Pancreas (tissue), 10 donors: ENCODE data around the gene TACC3. TPM values are rescaled to one million over a fixed set of nuclear protein-coding genes. Genes with fewer than 3 reads are reported as not detected.

ENCODE experiments used
- ATAC-seq, 4 donors: fragments of 200-7000 bp; cut with Tn5 transposase; one replicate each; pipeline versions ENCODE4 v1.8.0 to v1.9.1; 2020; ENCODE audit warnings: mild to moderate bottlenecking in 4 of 4, moderate library complexity in 4 of 4
- DNase-seq, 6 donors: peaks; one replicate each; pipeline ENCODE4 v3.0.0-alpha.2; 2020
- FAIRE-seq: peaks from 2 replicates; lab custom pipeline; 2012; peaks lifted over from hg19 to GRCh38; lab: Jason Lieb, UNC
- H3K27ac ChIP-seq, 4 donors: fragments of 200-600 bp; sonication (generic); 1 replicate in 3 of 4; 2 replicates in 1 of 4; pipeline versions ENCODE4 v1.5.0 to v1.8.0; 2020
- H3K27me3 ChIP-seq, 4 donors: fragments of 200-600 bp; one replicate each; pipeline ENCODE4 v1.8.0; 2021
- H3K36me3 ChIP-seq, 3 donors: fragments of 200-600 bp; sonication (generic) in 1 of 3; one replicate each; pipeline versions ENCODE4 v1.5.0 to v1.8.0; 2020 to 2021
- H3K4me1 ChIP-seq, 3 donors: fragments of 200-600 bp; one replicate each; pipeline ENCODE4 v1.8.0; 2021
- H3K4me3 ChIP-seq, 4 donors: fragments of 200-600 bp; sonication (generic) in 2 of 4; one replicate each; pipeline versions ENCODE4 v1.5.0 to v1.8.0; 2020 to 2021
- H3K9me3 ChIP-seq, 4 donors: fragments of 200-600 bp; one replicate each; pipeline ENCODE4 v1.8.0; 2021
- WGBS, 2 donors: extraction: QIAGEN DNeasy Blood & Tissue Kit; methylation state at CpG; one replicate each; pipeline ENCODE4 v1.1.7; 2013; 5-methylcytosine and 5-hydroxymethylcytosine counted together
- intact Hi-C, 3 donors: fragments of 100-400 bp; cut with DNase I; formaldehyde crosslinking; loops; one replicate each; pipeline versions ENCODE4 v1.11.1 to v1.14.2; 2022
- polyA plus RNA-seq, 2 donors: library from polyadenylated mRNA; stranded (reverse); fragments of 200-250 nt; gene quantifications; one replicate each; pipeline ENCODE4 v1.2.3, GENCODE V29; 2013
- total RNA-seq, 6 donors: library from RNA; stranded (reverse); fragmentation: NEBNext Ultra II Directional in 4 of 6; extraction: Animal tissue kit (Norgen Biotek cat#: 25700) in 4 of 6; gene quantifications; one replicate each; pipeline versions ENCODE4 v1.2.1 to v1.2.4, GENCODE V29; 2021 to 2023
- TF ChIP-seq, protein P1 (sequence below), 4 donors: fragments of 200-600 bp; sonication (generic) in 3 of 4; IDR thresholded peaks; one replicate each; pipeline versions ENCODE4 v1.5.0 to v1.8.0; 2021; ENCODE audit warnings: antibody characterized with exemption in 4 of 4
- donor health status: healthy with polysubstance abuse.
- donor health status: DM: no; HTN: no; CAD: no; lungs with moderate emphysema.
- donor health status: DM: no; HTN: no; CAD: no.
- donor health status: control.
- donor health status: control.
- donor health status: Bipolar disorder and iron deficiency.
- donor health status: DM: yes; HTN: yes; CAD: no.
- donor health status: DM: no; HTN: no; CAD: no.
- donor health status: DM: no; HTN: no; CAD: no.
- donor health status: DM: yes; HTN: yes; CAD: no.

TACC3 gene
- total and polyA plus RNA-seq, 8 donors = 0.97 to 4.8 (median 3.3) TPM

DNA sequence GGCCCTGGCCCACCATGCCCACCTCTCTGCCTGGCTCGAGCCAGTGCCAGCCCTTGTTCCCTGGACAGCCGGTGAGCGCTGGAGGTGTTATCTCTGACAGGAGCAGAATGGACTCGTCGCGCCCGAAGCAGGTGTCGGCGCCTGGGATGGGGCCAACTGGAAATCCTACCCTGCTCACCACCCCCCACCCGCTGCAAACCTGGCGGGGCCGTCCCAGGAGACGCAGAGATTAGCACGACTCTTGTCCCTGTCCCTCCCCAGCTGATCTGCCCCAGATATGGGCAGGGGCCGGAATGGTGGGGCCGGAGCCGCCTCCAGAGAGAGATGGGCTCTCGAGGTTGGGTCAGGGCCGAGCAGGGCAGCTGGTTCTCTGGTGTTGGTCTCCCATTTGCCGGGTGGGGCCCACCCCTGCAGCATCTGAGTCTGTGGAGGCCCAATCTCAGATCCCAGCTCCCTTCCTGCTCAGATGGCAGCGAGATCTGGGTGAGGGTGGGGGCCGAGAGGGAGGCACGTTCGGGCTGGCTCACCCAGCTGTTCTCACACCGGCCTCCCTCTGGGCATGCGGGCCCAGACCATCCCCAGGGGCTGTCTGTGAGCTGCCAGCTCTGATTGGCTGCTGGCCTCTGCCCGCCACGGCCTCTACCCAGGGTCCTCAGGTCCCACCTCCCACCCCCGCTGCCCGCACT, 51.7 kb downstream of the TACC3 start:
- DNase-seq (peak in 1 of 6 donors; percentile 34), ATAC-seq (peak in 3 of 4 donors; percentile 2 to 19 (median 5)), FAIRE-seq (no peak)
- TF ChIP-seq, protein P1, sequence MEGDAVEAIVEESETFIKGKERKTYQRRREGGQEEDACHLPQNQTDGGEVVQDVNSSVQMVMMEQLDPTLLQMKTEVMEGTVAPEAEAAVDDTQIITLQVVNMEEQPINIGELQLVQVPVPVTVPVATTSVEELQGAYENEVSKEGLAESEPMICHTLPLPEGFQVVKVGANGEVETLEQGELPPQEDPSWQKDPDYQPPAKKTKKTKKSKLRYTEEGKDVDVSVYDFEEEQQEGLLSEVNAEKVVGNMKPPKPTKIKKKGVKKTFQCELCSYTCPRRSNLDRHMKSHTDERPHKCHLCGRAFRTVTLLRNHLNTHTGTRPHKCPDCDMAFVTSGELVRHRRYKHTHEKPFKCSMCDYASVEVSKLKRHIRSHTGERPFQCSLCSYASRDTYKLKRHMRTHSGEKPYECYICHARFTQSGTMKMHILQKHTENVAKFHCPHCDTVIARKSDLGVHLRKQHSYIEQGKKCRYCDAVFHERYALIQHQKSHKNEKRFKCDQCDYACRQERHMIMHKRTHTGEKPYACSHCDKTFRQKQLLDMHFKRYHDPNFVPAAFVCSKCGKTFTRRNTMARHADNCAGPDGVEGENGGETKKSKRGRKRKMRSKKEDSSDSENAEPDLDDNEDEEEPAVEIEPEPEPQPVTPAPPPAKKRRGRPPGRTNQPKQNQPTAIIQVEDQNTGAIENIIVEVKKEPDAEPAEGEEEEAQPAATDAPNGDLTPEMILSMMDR (IDR thresholded peaks at IDR 0.05) = no peak
- intact Hi-C loops = no loop called here
- H3K27ac ChIP-seq = peak overlapping the region; percentile 46 to 67 (median 61)
- no peaks in the 10 kb centered on the region for H3K9me3 ChIP-seq
- 51 to 57% methylated on average over 26 to 30 of the region's 30 CpGs for WGBS, 2 donors
- H3K4me1 ChIP-seq = no peaks in the 10 kb centered on the region
- H3K27me3 ChIP-seq = no peaks in the 10 kb centered on the region
- H3K4me3 ChIP-seq = no peak overlapping the region
- no peaks in the 10 kb centered on the region for H3K36me3 ChIP-seq

DNA sequence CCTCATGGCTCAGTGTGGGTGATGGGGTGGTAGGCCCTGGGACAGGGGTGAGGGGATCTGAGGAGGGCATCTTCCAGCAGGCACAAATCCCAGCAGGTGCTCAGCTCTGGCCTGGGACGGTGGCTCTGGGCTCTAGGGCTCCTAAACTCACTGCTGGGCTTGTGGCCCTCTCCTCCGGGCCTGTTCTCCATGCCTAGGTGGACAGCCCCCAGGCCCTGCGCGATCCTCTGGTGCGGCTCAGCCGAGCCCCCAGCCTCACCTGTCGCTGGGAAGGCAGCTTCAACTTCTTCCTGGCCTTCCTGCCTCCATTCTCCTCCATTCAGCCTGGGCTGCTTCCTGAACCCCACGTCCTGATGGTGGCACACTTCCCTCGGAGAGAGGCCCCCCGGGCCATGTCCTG, 52.4 kb downstream of the TACC3 start:
- H3K4me1 ChIP-seq = no peaks in the 10 kb centered on the region
- intact Hi-C loops = no loop called here

GRCh38 chr4:1775731-1776500, 54.6 kb downstream of the TACC3 start:
- TF ChIP-seq, protein P1 (IDR thresholded peaks at IDR 0.05) = no peak
- 71% methylated on average over 23 of the region's 23 CpGs for WGBS, 2 donors
- H3K27ac ChIP-seq = peak overlapping the region; percentile 69 to 85 (median 80)
- FAIRE-seq (no peak), DNase-seq (no peak), ATAC-seq (peak in 1 of 4 donors; percentile 36)
- no peaks in the 10 kb centered on the region for H3K27me3 ChIP-seq
- intact Hi-C loops = no loop called here
- no peak overlapping the region for H3K4me3 ChIP-seq
- no peaks in the 10 kb centered on the region for H3K4me1 ChIP-seq
- H3K36me3 ChIP-seq = no peaks in the 10 kb centered on the region
- no peaks in the 10 kb centered on the region for H3K9me3 ChIP-seq

More for the DNA sequence above, 52.4 kb downstream of the TACC3 start:
- WGBS, 2 donors = 73 to 89% methylated on average over 10 of the region's 10 CpGs
- Histone ChIP-seq H3K27me3 (no peaks in the 10 kb centered on the region), H3K36me3 (no peaks in the 10 kb centered on the region), H3K4me3 (no peak overlapping the region), H3K9me3 (no peaks in the 10 kb centered on the region), H3K27ac (peak overlapping the region in 3 of 4 donors; percentile 46 to 67 (median 59))
- ATAC-seq (no peak), FAIRE-seq (no peak), DNase-seq (no peak)
- TF ChIP-seq, protein P1 (IDR thresholded peaks at IDR 0.05) = no peak

GRCh38 chr4:1776521-1777161, 55.3 kb downstream of the TACC3 start:
- intact Hi-C loops = no loop called here
- Histone ChIP-seq H3K36me3 (no peaks in the 10 kb centered on the region), H3K27ac (peak overlapping the region; percentile 69 to 85 (median 80)), H3K4me1 (no peaks in the 10 kb centered on the region), H3K4me3 (no peak overlapping the region), H3K27me3 (no peaks in the 10 kb centered on the region), H3K9me3 (no peaks in the 10 kb centered on the region)
- FAIRE-seq (no peak), ATAC-seq (peak; percentile 30 to 64 (median 54)), DNase-seq (peak in 3 of 6 donors; percentile 40 to 64 (median 50))
- WGBS, 2 donors = 64 to 65% methylated on average over 24 of the region's 24 CpGs
- TF ChIP-seq, protein P1 (IDR thresholded peaks at IDR 0.05) = no peak
